Heart left ventricle (tissue), 16 donors: ENCODE results near the gene TMEM217. TPM values are rescaled to one million over a fixed set of nuclear protein-coding genes. Genes with fewer than 3 reads are reported as not detected.

ENCODE experiments used
- ATAC-seq, 4 donors: fragments of 200-7000 bp; cut with Tn5 transposase; one replicate each; pipeline ENCODE4 v1.9.1; 2020 to 2022; ENCODE audit warnings: moderate library complexity in 4 of 4, mild to moderate bottlenecking in 3 of 4, moderate number of reproducible peaks in 1 of 4
- DNase-seq, 5 donors: peaks; one replicate each; pipeline ENCODE4 v3.0.0-alpha.2; 2020
- H3K27ac ChIP-seq, 12 donors: fragments of 200-600 bp; sonication (generic) in 4 of 12; one replicate each; pipeline versions ENCODE4 v1.5.0 to v1.8.0; 2016 to 2022; ENCODE audit warnings: mild to moderate bottlenecking in 2 of 12
- H3K27me3 ChIP-seq, 9 donors: fragments of 200-600 bp; sonication (generic) in 2 of 9; one replicate each; pipeline versions ENCODE4 v1.5.1 to v1.8.0; 2016 to 2022; ENCODE audit warnings: mild to moderate bottlenecking in 3 of 9
- H3K36me3 ChIP-seq, 9 donors: fragments of 200-600 bp; sonication (generic) in 2 of 9; one replicate each; pipeline versions ENCODE4 v1.5.0 to v1.8.0; 2018 to 2022; ENCODE audit warnings: mild to moderate bottlenecking in 2 of 9
- H3K4me1 ChIP-seq, 12 donors: fragments of 200-600 bp; sonication (generic) in 4 of 12; one replicate each; pipeline versions ENCODE4 v1.5.0 to v1.8.0; 2016 to 2022; ENCODE audit warnings: mild to moderate bottlenecking in 3 of 12
- H3K4me3 ChIP-seq, 12 donors: fragments of 200-600 bp; sonication (generic) in 4 of 12; one replicate each; pipeline versions ENCODE4 v1.5.0 to v1.8.0; 2017 to 2022; ENCODE audit warnings: mild to moderate bottlenecking in 9 of 12, moderate library complexity in 4 of 12
- H3K9me3 ChIP-seq, 12 donors: fragments of 200-600 bp; sonication (generic) in 4 of 12; one replicate each; pipeline versions ENCODE4 v1.5.0 to v1.8.0; 2016 to 2022; ENCODE audit warnings: mild to moderate bottlenecking in 1 of 12
- CTCF ChIP-seq, 12 donors: fragments of 200-600 bp; sonication (generic) in 4 of 12; IDR thresholded peaks; one replicate each; pipeline versions ENCODE4 v1.5.0 to v1.8.0; 2018 to 2022; ENCODE audit warnings: antibody characterized with exemption in 12 of 12, mild to moderate bottlenecking in 5 of 12
- POLR2A ChIP-seq, 2 donors: fragments of 450-650 bp; IDR thresholded peaks; one replicate each; pipeline ENCODE4 v1.6.1; 2017; ENCODE audit warnings: antibody characterized with exemption in 2 of 2, mild to moderate bottlenecking in 2 of 2, moderate library complexity in 2 of 2
- WGBS, 4 donors: extraction: QIAGEN DNeasy Blood & Tissue Kit in 2 of 4; methylation state at CpG; one replicate each; pipeline versions ENCODE4 v1.1.5 to v1.1.7; 2013 to 2018; 5-methylcytosine and 5-hydroxymethylcytosine counted together
- intact Hi-C, 10 donors: fragments of 100-400 bp; cut with DNase I; formaldehyde crosslinking; loops; one replicate each; pipeline versions ENCODE4 v1.11.1 to v1.14.2; 2022
- polyA plus RNA-seq, 2 donors: library from polyadenylated mRNA; stranded (reverse); fragments of 200-250 nt; gene quantifications; one replicate each; pipeline ENCODE4 v1.2.3, GENCODE V29; 2013
- total RNA-seq, 9 donors: library from RNA; depleted of rRNA in 2 of 9; stranded (reverse); fragments of >200 nt in 2 of 9; fragmentation: NEBNext Ultra II Directional in 3 of 9; extraction: Animal tissue kit (Norgen Biotek cat#: 25700) in 3 of 9; gene quantifications; one replicate each; pipeline versions ENCODE4 v1.1.0 to v1.2.4, GENCODE V29; 2016 to 2023
- donor health status: ischemic (EF 13 %, LVEDD 7.1; RV severe dilation, severe dysfunction).
- donor health status: healthy with polysubstance abuse.
- donor health status: DM: no; HTN: yes; CAD: no.
- donor health status: DM: no; HTN: no; CAD: no.
- donor health status: ischemic (EF 25% LVEDD 6.9; RV normal size, moderate dysfunction).
- donor health status: ischemic (EF 25% LVEDD 5.7; RV mildly dilated, moderate dysfunction).
- donor health status: healthy.
- donor health status: DM: yes; HTN: yes; CAD: no.
- donor health status: ischemic (EF 35%, LVEDD 5.7; RV mildly dilated, moderate dysfunction).
- donor health status: nonischemic (EF 11% LVEDD 7.7; RV severe dilation, severe dysfunction).
- donor health status: DM: yes; HTN: yes; CAD: no.
- donor health status: PGD.
- donor health status: ischemic (EF 29% LVEDD 5.4; RV normal size, mild dysfunction).
- donor health status: nonischemic (EF 23%, LVEDD 6.1; RV moderate dilation, normal function).

Gene TMEM217
- total and polyA plus RNA-seq, 11 donors: 0.15 to 2.1 (median 0.65) TPM; not detected in 3

GRCh38 chr6:37304766-37305165 is 46.8 kb upstream of the TMEM217 start:
- H3K27ac ChIP-seq: no peak overlapping the region

GRCh38 chr6:37303891-37304503 is 46.1 kb upstream of the TMEM217 start:
- DNase-seq: no peak
- intact Hi-C loops: no loop called here

More at GRCh38 chr6:37304766-37305165, 46.8 kb upstream of the TMEM217 start:
- intact Hi-C loops: no loop called here
- no peak overlapping the region for H3K4me3 ChIP-seq
- H3K27me3 ChIP-seq: no peaks in the 10 kb centered on the region
- DNase-seq (no peak), ATAC-seq (no peak)
- TF ChIP-seq POLR2A (IDR thresholded peaks at IDR 0.05): no peak
- TF ChIP-seq CTCF (IDR thresholded peaks at IDR 0.05): no peak
- H3K36me3 ChIP-seq: peaks cover 0 to 76% (median 30%) of the 10 kb centered on the region in 9 donors
- H3K9me3 ChIP-seq: no peaks in the 10 kb centered on the region
- H3K4me1 ChIP-seq: peaks cover 0 to 19% (median 8%) of the 10 kb centered on the region in 12 donors
- WGBS, 4 donors: 94 to 98% (median 96%) methylated on average over 7 of the region's 7 CpGs

GRCh38 chr6:37303091-37303660 is 45.2 kb upstream of the TMEM217 start:
- 69 to 75% (median 72%) methylated on average over 6 of the region's 6 CpGs for WGBS, 4 donors
- Histone ChIP-seq H3K4me1 (peaks cover 0 to 12% (median 4%) of the 10 kb centered on the region in 12 donors), H3K9me3 (no peaks in the 10 kb centered on the region), H3K4me3 (no peak overlapping the region), H3K36me3 (peaks cover 0 to 70% (median 30%) of the 10 kb centered on the region in 9 donors), H3K27me3 (no peaks in the 10 kb centered on the region), H3K27ac (no peak overlapping the region)
- TF ChIP-seq CTCF (IDR thresholded peaks at IDR 0.05) (no peak), POLR2A (IDR thresholded peaks at IDR 0.05) (no peak)
- DNase-seq (no peak), ATAC-seq (no peak)
- intact Hi-C loops: no loop called here

More at GRCh38 chr6:37303891-37304503, 46.1 kb upstream of the TMEM217 start:
- Histone ChIP-seq H3K4me3 (no peak overlapping the region), H3K4me1 (peaks cover 0 to 19% (median 8%) of the 10 kb centered on the region in 12 donors), H3K27ac (no peak overlapping the region), H3K36me3 (peaks cover 0 to 74% (median 30%) of the 10 kb centered on the region in 9 donors), H3K9me3 (no peaks in the 10 kb centered on the region), H3K27me3 (no peaks in the 10 kb centered on the region)
- peak in 2 of 4 donors; percentile 24 to 63 for ATAC-seq
- TF ChIP-seq CTCF (IDR thresholded peaks at IDR 0.05) (peak; percentile 18 to 57 (median 35)), POLR2A (IDR thresholded peaks at IDR 0.05) (no peak)
- WGBS, 4 donors: 52 to 64% (median 61%) methylated on average over 3 of the region's 3 CpGs

- TF ChIP-seq CTCF (IDR thresholded peaks at IDR 0.05) (no peak), POLR2A (IDR thresholded peaks at IDR 0.05) (no peak)
- ATAC-seq: no peak
- Histone ChIP-seq H3K4me1 (peaks cover 0 to 6% (median 0%) of the 10 kb centered on the region in 12 donors), H3K27ac (no peak overlapping the region), H3K9me3 (no peaks in the 10 kb centered on the region), H3K36me3 (peaks cover 0 to 69% (median 39%) of the 10 kb centered on the region in 9 donors), H3K4me3 (no peak overlapping the region), H3K27me3 (no peaks in the 10 kb centered on the region)
- WGBS, 4 donors: 84 to 100% (median 91%) methylated on average over 1 of the region's 1 CpG
- intact Hi-C loops: no loop called here
- DNase-seq: no peak
Observed at GRCh38 chr6:37302086-37302686, 44.2 kb upstream of the TMEM217 start.
